Dedifferentiated amniotic fluid mesenchymal stem cell (primary cell): ENCODE data around the gene AMOTL1.
"Not testable (repeated sequence)": the region's sequence is repeated elsewhere in the genome, so short reads cannot be mapped to it uniquely, and the experiment has no call there.

Source experiments
- DNase-seq: peaks from one replicate; pipeline ENCODE4 v3.0.0-alpha.2; 2016; ENCODE audit errors: extremely low spot score

The AMOTL1 gene

GRCh38 chr11:94771390-94771789 lies 3.2 kb downstream of the AMOTL1 start:
- no peak for DNase-seq

- DNase-seq = no peak
Observed at GRCh38 chr11:94771951-94772350, 3.8 kb downstream of the AMOTL1 start.

- DNase-seq = no peak
Observed at GRCh38 chr11:94773842-94774241, 5.7 kb downstream of the AMOTL1 start.

GRCh38 chr11:94774345-94774744 lies 6.2 kb downstream of the AMOTL1 start:
- no peak for DNase-seq

GRCh38 chr11:94775567-94776327 lies 7.6 kb downstream of the AMOTL1 start:
- DNase-seq = no peak

- no peak for DNase-seq
Observed at GRCh38 chr11:94776351-94777321, 8.5 kb downstream of the AMOTL1 start.

GRCh38 chr11:94780432-94780831 lies 12.3 kb downstream of the AMOTL1 start:
- no peak for DNase-seq

GRCh38 chr11:94781837-94782236 lies 13.7 kb downstream of the AMOTL1 start:
- no peak for DNase-seq

GRCh38 chr11:94782446-94782845 lies 14.3 kb downstream of the AMOTL1 start:
- no peak for DNase-seq

- no peak for DNase-seq
Observed at GRCh38 chr11:94784884-94785283, 16.7 kb downstream of the AMOTL1 start.

GRCh38 chr11:94785509-94785908 lies 17.4 kb downstream of the AMOTL1 start:
- no peak for DNase-seq

- no peak for DNase-seq
Observed at GRCh38 chr11:94786264-94787126, 18.3 kb downstream of the AMOTL1 start.

- DNase-seq = no peak
Observed at GRCh38 chr11:94787801-94788200, 19.6 kb downstream of the AMOTL1 start.

GRCh38 chr11:94788396-94788795 lies 20.2 kb downstream of the AMOTL1 start:
- no peak for DNase-seq

GRCh38 chr11:94790197-94790596 lies 22.0 kb downstream of the AMOTL1 start:
- DNase-seq = no peak

- DNase-seq = no peak
Observed at GRCh38 chr11:94790661-94791180, 22.6 kb downstream of the AMOTL1 start.

GRCh38 chr11:94791216-94791889 lies 23.2 kb downstream of the AMOTL1 start:
- no peak for DNase-seq

- not testable (repeated sequence) for DNase-seq
Observed at GRCh38 chr11:94791942-94792341, 23.8 kb downstream of the AMOTL1 start.

- no peak for DNase-seq
Observed at GRCh38 chr11:94792451-94792850, 24.3 kb downstream of the AMOTL1 start.

GRCh38 chr11:94793002-94793401 lies 24.8 kb downstream of the AMOTL1 start:
- no peak for DNase-seq

- no peak for DNase-seq
Observed at GRCh38 chr11:94793822-94794221, 25.7 kb downstream of the AMOTL1 start.
